HPDE6-E6E7 (cell line): ENCODE data around the gene ZSWIM4.

Experiments used
- DNase-seq: peaks from one replicate; pipeline ENCODE4 v3.0.0; 2011; ENCODE audit warnings: missing footprints; ENCODE audit errors: extremely low spot score

Gene ZSWIM4

DNA sequence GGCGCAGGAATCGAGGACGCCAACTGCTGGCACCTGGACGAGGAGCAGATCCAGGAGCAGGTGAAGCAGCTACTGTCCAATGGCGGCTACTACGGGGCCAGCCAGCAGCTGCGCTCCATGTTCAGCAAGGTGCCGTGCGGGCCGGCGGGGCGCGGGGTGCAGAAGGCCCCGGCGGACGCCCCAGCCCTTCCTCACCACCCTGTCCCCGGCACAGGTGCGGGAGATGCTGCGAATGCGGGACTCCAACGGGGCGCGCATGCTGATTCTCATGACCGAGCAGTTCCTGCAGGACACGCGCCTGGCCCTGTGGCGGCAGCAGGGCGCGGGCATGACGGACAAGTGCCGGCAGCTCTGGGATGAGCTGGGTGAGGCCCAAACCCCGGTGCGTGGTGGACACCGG lies 13.6 kb downstream of the ZSWIM4 start:
- DNase-seq, result no peak

DNA sequence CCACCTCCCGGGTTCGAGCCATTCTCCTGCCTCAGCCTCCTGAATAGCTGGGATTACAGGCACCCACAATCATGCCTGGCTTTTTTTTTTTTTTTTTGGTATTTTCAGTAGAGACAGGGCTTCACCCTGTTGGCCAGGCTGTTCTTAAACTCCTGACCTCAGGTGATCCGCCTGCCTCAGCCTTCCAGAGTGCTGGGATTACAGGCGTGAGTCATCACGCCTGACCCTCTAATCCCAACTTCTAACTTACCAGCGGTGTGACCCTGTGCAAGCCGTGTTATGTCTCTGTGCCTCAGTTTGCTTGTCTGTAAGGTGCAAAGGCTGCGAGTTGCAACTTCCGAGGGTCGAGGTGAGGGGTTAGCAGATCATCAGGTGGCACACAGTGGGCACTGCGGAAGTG lies 17.3 kb downstream of the ZSWIM4 start:
- DNase-seq, result no peak

GRCh38 chr19:13813147-13813546 lies 17.9 kb downstream of the ZSWIM4 start:
- DNase-seq, result no peak

DNA sequence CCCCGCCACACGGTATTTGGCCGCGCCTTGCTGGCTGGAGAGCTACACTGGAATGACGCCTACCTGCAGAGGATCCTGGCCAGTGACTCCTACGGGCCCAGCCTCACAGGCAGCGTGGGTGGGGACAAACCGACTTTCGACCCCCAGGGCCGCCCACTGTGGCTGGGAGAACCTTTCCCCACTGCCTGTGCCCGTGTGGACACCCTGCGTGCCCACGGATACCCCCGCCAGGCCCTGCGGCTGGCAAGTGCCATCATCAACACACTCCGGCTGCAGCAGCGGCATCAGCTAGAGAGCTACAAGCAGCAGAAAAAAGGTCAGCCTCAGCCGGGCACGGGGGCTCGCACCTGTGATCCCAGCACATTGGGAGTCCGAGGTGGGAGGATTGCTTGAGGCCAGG lies 19.3 kb downstream of the ZSWIM4 start:
- DNase-seq, result no peak

DNA sequence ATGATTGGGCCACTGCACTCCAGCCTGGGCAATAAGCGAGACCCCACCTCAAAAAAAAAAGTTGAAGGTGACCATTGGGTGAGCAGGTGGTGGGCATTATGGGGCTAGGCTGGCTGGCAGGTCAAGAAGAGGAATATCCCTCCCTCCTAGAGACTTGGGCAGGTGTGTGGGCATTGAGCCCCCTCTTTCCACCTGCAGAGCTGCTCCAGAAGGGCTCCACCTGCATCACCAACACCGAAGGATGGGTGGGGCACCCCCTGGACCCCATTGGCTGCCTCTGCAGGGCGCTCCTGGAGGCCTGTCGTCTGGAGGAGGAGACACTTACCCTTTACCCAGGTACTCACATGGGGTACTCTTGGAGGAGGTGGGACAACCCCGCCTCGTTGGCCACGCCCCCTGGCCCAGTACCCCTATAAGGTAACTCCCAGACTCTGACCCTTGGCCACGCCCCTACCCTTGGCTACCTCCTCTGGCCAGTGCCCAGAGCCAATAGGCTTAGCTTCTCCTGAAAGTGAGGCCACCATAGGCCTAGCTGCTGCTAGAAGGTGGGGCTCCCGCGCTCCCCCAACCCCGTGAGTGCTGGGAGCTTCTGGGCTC lies 21.9 kb downstream of the ZSWIM4 start:
- no peak for DNase-seq

DNA sequence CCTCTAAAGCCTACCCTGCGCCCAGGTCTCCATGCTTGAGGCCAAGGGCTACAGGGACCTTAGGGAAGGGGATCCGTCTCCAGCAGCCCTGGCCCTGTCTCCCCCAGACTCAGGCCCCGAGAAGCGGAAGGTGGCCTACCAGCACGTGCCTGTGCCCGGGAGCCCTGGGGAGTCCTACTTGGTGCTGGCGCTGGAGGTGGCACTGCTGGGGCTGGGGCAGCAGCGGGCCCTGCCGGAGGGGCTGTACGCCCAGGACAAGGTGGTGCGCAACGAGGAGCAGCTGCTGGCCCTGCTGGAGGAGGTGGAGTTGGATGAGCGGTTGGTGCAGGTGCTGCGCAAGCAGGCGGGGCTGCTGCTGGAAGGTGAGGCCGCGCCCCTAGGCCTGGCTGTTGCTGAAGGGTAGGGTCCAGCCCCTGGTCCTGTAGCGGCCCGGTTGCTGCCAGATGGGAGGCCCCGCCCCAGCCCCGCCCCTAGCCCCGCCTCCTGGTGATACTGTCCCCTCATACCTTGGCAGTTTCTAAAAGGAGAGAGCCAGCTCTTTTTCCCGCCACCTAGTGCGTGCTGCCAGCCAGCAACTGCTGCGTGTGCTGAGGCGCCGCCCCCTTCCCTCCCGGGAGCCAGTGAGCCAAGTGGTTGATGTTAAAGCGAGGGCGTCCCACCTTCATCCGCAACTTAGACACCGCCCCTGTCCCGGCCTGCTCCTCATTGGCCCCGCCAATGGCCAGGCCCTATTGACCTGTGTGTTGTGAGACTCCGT lies 22.6 kb downstream of the ZSWIM4 start:
- no peak for DNase-seq

DNA sequence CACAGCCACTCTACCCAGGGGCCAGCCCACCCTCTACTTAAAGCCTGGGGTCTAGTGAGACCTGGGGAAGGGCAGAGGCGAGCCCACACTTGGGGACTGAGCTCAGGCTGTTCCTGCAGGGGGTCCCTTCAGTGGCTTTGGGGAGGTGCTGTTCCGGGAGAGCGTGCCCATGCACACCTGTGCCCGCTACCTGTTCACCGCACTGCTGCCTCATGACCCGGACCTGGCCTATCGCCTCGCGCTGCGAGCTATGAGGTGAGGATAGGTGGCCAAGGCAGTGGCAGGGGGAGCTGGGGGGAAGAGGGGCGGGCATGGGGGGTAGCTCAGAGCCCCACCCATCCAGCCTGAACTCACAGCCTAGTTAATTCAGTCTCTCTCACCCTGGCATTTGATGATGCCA lies 24.0 kb downstream of the ZSWIM4 start:
- DNase-seq, result no peak

- DNase-seq, result no peak
These were observed 26.0 kb downstream of the ZSWIM4 start for GRCh38 chr19:13821292-13821691.

- DNase-seq, result no peak
These were observed 28.0 kb downstream of the ZSWIM4 start for GRCh38 chr19:13823256-13823655.

DNA sequence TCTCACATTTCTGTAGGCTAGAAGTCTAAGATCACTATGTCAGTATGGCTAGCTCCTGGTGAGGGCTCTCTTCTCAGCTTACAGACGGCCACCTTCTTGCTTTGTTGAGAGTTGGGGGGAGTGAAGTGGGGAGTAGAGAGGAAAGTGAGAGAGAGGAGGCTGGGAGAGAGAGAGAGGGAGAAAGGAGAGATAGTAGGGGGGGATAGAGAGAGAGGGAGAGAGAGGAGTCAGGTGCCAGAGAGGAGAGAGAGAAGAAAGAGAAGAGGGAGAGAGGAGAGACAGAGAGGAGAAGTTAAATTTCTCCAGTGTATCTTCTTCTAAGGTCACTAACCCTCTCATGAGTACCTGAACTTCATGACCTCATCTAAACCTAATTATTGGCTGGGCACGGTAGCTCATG lies 28.7 kb downstream of the ZSWIM4 start:
- DNase-seq, result no peak

DNA sequence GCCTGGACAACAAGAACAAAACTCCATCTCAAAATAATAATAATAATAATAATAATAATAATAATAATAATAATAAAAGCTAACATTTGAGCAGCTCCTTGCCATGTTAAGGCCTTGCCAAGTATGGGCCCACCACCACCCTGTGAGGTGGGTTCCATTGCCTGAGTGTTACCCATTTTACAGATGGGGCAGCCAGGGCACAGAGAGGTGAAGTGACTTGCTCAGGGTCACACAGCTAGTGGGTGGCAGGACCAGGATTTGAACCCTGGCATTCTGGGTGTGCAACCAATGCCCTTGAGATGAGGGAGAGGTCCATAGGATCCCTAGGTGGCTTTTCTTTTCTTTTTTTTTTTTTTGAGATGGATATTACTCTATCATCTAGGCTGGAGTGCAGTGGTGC lies 29.5 kb downstream of the ZSWIM4 start:
- DNase-seq, result no peak

DNA sequence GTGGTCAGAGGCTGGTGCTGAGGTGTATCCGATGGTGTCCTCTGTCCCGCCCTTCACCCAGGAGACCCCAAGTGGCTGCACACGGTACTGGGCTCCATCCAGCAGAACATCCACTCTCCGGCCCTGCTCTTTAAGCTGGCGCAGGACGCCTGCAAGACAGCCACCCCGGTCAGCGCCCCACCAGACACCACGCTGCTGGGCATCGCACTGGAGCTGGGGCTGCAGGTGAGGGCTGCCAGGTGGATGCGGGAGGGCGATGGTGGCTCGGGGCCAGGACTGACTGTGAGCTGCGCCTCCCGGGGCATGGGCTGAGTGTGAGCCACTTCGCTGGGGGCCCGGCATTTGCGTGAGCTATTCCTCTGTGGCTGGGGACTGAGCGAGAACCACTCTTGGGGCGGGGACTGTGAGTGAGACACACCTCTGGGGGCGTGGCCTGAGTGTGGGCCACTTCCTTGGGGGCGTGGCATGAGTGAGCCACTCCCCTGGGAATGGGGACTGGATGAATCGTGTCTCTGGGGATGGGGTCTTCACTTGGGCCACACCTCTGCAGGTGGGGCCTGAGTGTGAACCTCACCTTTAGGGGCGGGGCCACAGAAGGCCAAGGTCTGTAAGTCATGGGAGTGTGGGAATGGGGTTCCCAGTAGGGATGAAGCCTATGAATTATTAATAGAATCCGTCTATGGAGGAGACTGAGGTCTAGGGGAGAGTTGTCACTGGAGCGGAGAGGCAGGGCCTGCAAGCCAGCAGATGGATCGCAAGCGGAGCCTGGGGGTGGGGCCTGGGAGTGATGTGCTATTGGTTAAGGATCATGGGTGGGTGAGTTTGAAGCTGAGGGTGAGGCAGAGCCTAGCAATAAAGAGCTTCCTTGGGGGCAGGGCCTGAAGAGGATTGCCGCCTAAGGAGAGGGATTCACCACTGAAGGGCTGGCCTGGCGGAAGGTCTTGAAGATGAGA lies 30.5 kb downstream of the ZSWIM4 start:
- DNase-seq, result no peak

GRCh38 chr19:13826652-13827235 lies 31.5 kb downstream of the ZSWIM4 start:
- no peak for DNase-seq

DNA sequence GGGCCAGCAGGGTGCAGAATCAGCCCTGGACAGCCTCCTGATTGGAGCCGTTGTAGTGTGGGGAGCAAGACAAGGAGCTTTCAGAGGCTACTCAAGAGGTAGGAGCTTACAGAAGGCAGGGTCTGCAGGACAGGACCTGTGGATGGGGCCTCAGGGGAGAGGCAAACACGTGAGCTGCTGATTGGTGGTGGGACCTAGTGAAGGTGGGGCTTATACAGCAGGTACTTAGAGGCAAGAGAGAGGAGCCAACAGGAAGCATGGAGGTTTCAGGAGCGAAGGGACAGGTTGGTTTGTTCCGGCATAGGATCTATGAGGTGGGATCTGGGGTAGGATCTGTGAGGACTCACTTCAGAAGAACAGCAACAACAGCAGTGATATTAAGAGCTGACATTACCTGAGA lies 32.4 kb downstream of the ZSWIM4 start:
- DNase-seq, result no peak

DNA sequence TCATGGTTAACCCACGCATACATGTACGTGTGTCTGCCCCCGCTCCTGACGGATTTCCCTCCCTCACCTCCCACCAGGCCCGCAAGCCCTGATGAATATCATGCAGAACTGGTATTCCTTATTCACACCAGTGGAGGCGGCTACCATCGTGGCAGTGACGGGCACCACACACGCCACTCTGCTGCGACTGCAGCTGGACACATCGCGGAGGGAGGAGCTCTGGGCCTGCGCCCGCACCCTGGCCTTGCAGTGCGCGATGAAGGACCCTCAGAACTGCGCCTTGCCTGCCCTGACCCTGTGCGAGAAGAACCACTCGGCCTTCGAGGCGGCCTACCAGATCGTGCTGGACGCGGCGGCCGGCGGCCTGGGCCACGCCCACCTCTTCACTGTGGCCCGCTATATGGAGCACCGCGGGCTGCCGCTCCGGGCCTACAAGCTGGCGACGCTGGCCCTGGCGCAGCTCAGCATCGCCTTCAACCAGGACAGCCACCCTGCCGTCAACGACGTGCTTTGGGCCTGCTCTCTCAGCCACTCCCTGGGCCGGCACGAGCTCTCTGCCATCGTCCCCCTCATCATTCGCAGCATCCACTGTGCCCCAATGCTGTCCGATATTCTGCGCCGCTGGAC lies 35.0 kb downstream of the ZSWIM4 start:
- DNase-seq, result no peak

GRCh38 chr19:13830741-13831536 lies 35.7 kb downstream of the ZSWIM4 start:
- no peak for DNase-seq

DNA sequence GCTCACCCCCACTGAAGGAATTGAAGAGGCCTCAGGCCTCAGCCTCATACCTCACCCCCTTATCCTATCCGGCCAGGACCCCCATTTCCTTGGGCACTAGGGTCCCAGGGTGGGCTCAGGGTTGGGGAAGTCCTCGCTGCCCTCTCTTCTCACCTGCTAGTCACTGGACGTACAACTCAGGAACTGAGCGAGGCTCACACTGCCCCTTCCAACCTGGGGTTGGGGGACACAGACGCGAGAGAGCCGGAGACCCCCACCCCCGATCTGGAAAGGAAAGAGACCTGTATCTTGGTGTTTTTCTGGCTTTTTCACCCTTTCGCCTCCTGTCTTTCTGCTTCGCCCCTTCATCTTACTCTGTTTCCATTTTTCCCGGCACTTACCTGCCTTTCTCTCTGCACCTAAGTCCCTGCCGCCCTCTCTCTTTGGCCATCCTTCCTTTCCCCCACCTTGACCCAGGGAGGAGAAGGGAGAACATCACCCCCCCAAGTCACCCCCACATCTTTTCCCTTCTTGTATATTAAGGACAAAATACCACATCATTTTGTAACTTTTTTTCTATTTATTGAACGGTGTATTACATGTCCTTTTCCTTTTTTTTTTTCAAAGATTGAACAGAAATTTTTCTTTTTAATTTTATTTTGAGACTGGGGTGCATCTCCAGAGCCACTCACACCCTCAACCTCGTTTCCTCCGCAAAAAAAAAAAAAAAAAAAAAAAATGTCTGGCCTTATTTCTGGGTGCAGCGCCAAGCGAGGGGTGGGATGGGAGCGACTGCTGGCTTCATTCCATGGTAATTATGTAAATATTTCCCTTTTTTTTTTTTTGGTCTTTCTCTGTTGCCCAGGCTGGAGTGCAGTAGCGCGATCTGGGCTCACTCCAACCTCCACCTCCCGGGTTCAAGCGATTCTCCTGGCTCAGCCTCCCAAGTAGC lies 36.6 kb downstream of the ZSWIM4 start:
- no peak for DNase-seq

GRCh38 chr19:13833330-13834243 lies 38.3 kb downstream of the ZSWIM4 start:
- no peak for DNase-seq
